ENCODE results near the gene ETNK2.

Gene ETNK2

GRCh38 chr1:204151552-204152309, at the start of gene ETNK2:
Gene ETNK2 (minus strand): TSS chr1:204152044. CDS start chr1:204151852, 192 bp downstream.
- FAIRE-seq: peak; percentile 5
- DNase-seq (ENCODE audit: low spot score): peak; percentile 94

GRCh38 chr1:204201348-204202040, 49.6 kb upstream of the ETNK2 start:
- FAIRE-seq: no peak
- no peak for DNase-seq (ENCODE audit: low spot score)

GRCh38 chr1:204199579-204199978, 47.7 kb upstream of the ETNK2 start:
- DNase-seq (ENCODE audit: low spot score): no peak
- FAIRE-seq: no peak

GRCh38 chr1:204198348-204199340, 46.8 kb upstream of the ETNK2 start:
- DNase-seq (ENCODE audit: low spot score): peak; percentile 86
- FAIRE-seq: peak; percentile 63

GRCh38 chr1:204197068-204197467, 45.2 kb upstream of the ETNK2 start:
- no peak for DNase-seq (ENCODE audit: low spot score)
- FAIRE-seq: peak; percentile 9

GRCh38 chr1:204196068-204196795, 44.4 kb upstream of the ETNK2 start, which contains the start of gene KISS1:
Gene KISS1 (minus strand): TSS chr1:204196491. CDS start chr1:204192876, 3,615 bp downstream.
- DNase-seq (ENCODE audit: low spot score) (no peak), FAIRE-seq (peak; percentile 67)

GRCh38 chr1:204194771-204195170, 42.9 kb upstream of the ETNK2 start:
- FAIRE-seq: no peak
- DNase-seq (ENCODE audit: low spot score): no peak

- FAIRE-seq: no peak
These were observed 42.2 kb upstream of the ETNK2 start for GRCh38 chr1:204194080-204194479.

GRCh38 chr1:204192589-204193352, 40.9 kb upstream of the ETNK2 start:
- FAIRE-seq (no peak), DNase-seq (ENCODE audit: low spot score) (no peak)

More at GRCh38 chr1:204194080-204194479, 42.2 kb upstream of the ETNK2 start:
- no peak for DNase-seq (ENCODE audit: low spot score)

GRCh38 chr1:204192046-204192445, 40.2 kb upstream of the ETNK2 start:
- FAIRE-seq: no peak

GRCh38 chr1:204191456-204191855, 39.6 kb upstream of the ETNK2 start:
- DNase-seq (ENCODE audit: low spot score): no peak
- no peak for FAIRE-seq

More at GRCh38 chr1:204192046-204192445, 40.2 kb upstream of the ETNK2 start:
- DNase-seq (ENCODE audit: low spot score): no peak

GRCh38 chr1:204190212-204191211, 38.7 kb upstream of the ETNK2 start:
- DNase-seq (ENCODE audit: low spot score) (no peak), FAIRE-seq (no peak)

GRCh38 chr1:204188959-204189639, 37.3 kb upstream of the ETNK2 start:
- no peak for FAIRE-seq
- DNase-seq (ENCODE audit: low spot score): no peak

GRCh38 chr1:204186597-204186996, 34.8 kb upstream of the ETNK2 start:
- no peak for FAIRE-seq

GRCh38 chr1:204181116-204181515, 29.3 kb upstream of the ETNK2 start:
- FAIRE-seq: no peak
- DNase-seq (ENCODE audit: low spot score): no peak

More at GRCh38 chr1:204186597-204186996, 34.8 kb upstream of the ETNK2 start:
- no peak for DNase-seq (ENCODE audit: low spot score)

GRCh38 chr1:204180133-204180532, 28.3 kb upstream of the ETNK2 start:
- no peak for DNase-seq (ENCODE audit: low spot score)
- no peak for FAIRE-seq

- DNase-seq (ENCODE audit: low spot score) (no peak), FAIRE-seq (no peak)
These were observed 26.8 kb upstream of the ETNK2 start for GRCh38 chr1:204178487-204179281.
